Measurements from ENCODE around the gene FOXA2.

DNA sequence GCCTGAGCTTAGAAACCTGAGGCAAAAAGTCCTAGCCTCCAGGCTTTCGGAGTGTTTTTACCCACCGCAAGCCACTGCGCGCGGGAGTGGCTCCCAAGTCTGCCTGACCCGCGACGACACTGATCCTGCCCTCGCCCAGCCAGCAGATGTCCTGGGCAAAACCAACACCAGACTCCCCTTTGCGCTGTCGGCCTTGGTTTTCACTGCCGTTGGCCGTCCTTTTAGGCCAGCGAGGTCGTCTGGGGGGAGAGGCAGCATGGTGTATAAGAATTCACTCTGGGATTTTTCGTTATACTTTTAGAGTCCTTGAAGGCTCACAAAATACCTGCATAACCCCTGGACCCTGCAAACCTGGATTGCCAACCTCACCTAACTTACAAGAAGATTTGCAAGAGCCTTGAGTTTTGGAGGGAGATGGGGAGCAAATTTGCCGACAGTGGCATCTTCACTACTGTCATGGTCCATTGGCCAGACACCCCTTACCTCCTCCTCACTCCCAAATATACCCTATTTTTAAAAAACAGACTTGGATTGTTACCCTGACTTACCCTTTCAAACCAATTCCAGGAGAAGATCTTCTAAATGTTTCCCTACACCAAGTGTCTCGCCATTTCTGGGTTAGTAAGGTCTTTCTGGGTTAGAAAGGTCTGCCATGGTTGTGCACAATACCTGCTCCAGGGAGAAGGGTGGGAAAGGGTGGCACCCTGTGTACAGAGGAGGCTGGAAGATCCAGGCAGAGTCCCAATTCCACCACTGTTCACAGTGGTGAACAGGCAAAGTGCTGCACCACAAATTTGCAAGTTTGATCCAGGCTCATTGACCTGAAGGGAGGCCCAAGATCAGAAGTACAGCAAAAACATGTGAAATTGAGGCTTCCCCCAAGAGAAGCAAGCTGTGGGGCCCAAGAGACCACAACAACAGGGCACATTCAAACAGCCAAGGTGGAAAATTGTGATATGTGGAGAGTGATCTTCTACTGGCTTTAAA, 4.4 kb downstream of the FOXA2 start:
- no peak for TF ChIP-seq POLR2A (IDR thresholded peaks at IDR 0.05)
- TF ChIP-seq, protein P1, sequence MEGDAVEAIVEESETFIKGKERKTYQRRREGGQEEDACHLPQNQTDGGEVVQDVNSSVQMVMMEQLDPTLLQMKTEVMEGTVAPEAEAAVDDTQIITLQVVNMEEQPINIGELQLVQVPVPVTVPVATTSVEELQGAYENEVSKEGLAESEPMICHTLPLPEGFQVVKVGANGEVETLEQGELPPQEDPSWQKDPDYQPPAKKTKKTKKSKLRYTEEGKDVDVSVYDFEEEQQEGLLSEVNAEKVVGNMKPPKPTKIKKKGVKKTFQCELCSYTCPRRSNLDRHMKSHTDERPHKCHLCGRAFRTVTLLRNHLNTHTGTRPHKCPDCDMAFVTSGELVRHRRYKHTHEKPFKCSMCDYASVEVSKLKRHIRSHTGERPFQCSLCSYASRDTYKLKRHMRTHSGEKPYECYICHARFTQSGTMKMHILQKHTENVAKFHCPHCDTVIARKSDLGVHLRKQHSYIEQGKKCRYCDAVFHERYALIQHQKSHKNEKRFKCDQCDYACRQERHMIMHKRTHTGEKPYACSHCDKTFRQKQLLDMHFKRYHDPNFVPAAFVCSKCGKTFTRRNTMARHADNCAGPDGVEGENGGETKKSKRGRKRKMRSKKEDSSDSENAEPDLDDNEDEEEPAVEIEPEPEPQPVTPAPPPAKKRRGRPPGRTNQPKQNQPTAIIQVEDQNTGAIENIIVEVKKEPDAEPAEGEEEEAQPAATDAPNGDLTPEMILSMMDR (IDR thresholded peaks at IDR 0.05): no peak
